Loucy (cell line): ENCODE results near the gene DNAI1.

Source experiments
- EZH2phosphoT487 ChIP-seq: fragments of 200-600 bp; IDR thresholded peaks from 2 replicates; pipeline ENCODE4 v1.6.1; 2018; ENCODE audit warnings: antibody characterized with exemption, mild to moderate bottlenecking, moderate library complexity, borderline replicate concordance
- TF ChIP-seq, protein P1 (sequence below): fragments of 200-600 bp; sonication (generic); conservative IDR thresholded peaks from 2 replicates; pipeline ENCODE4 v1.5.1; 2014; ENCODE audit warnings: mild to moderate bottlenecking, antibody characterized with exemption, low read length

DNA sequence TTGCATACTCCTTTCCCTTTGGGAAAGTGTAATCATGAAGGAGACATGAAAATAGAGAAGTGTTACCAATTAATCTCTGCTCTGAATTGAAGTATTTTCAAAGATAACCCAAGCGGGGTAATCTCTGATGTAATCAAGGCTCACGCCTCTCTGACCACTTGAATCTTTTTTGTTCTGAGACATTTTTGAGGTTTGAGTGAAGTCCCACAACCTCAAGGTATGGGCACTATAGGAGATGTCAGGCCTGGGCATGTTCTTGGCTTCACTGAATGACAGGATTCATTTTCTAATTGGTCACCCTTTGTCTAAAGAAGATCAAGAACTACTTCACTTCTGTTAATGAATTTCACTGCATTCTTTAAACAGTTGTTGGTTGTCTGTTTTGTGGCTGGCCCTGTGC lies 40.5 kb downstream of the DNAI1 start:
- TF ChIP-seq, protein P1, sequence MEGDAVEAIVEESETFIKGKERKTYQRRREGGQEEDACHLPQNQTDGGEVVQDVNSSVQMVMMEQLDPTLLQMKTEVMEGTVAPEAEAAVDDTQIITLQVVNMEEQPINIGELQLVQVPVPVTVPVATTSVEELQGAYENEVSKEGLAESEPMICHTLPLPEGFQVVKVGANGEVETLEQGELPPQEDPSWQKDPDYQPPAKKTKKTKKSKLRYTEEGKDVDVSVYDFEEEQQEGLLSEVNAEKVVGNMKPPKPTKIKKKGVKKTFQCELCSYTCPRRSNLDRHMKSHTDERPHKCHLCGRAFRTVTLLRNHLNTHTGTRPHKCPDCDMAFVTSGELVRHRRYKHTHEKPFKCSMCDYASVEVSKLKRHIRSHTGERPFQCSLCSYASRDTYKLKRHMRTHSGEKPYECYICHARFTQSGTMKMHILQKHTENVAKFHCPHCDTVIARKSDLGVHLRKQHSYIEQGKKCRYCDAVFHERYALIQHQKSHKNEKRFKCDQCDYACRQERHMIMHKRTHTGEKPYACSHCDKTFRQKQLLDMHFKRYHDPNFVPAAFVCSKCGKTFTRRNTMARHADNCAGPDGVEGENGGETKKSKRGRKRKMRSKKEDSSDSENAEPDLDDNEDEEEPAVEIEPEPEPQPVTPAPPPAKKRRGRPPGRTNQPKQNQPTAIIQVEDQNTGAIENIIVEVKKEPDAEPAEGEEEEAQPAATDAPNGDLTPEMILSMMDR, result no peak
- TF ChIP-seq EZH2phosphoT487, result no peak
